HPDE6-E6E7 (cell line): Measurements from ENCODE around the gene APOBEC3B.
"Not testable (repeated sequence)": the region's sequence is repeated elsewhere in the genome, so short reads cannot be mapped to it uniquely, and the experiment has no call there.

Experiments
- DNase-seq: peaks from one replicate; pipeline ENCODE4 v3.0.0; 2011; ENCODE audit warnings: missing footprints; ENCODE audit errors: extremely low spot score

Gene APOBEC3B

GRCh38 chr22:38951734-38952133 lies 30.4 kb upstream of the APOBEC3B start:
- no peak for DNase-seq

GRCh38 chr22:38952281-38952993 lies 29.7 kb upstream of the APOBEC3B start:
- DNase-seq, result no peak

- no peak for DNase-seq
Observed at GRCh38 chr22:38953091-38953490, 29.1 kb upstream of the APOBEC3B start.

DNA sequence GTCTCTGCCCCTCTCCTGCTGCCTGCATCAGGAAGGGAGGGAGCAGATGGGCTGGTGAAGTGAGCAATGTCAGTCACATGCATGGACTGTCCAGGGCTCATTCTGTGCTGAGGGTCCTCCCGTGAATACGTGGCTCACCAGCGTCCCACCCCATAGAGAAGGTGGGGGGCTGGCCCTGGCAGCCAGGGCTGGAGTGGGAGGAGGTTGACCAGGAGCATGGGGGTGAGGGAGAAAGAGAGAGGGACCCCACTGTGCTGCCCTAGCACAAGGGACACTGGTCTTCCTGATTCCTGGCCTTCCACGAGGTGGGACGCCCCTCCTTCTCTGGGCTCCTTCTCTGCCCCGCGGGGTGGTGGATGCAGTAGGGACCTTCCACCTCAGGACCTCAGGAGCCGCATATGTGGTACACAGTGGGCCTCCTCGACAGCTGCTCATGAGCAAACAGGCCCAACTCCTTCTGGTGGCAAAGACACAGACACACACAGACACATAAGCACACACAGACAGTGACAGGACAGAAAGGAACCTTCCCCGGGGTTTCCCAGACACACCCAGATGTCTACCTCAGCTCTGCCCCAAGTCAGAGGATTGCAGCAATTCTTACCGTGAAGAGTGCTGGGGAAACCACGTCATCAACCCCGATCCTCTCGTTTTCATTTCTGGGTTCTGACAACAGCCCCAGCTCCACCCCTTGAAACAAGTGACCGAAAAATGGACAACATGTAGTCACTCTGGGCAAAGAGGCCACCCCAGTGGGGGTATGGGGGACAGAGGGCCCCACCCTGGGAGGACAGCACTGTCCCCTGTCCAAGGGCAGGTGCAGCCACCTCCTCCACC lies 28.4 kb upstream of the APOBEC3B start:
- peak; percentile 68 for DNase-seq

DNA sequence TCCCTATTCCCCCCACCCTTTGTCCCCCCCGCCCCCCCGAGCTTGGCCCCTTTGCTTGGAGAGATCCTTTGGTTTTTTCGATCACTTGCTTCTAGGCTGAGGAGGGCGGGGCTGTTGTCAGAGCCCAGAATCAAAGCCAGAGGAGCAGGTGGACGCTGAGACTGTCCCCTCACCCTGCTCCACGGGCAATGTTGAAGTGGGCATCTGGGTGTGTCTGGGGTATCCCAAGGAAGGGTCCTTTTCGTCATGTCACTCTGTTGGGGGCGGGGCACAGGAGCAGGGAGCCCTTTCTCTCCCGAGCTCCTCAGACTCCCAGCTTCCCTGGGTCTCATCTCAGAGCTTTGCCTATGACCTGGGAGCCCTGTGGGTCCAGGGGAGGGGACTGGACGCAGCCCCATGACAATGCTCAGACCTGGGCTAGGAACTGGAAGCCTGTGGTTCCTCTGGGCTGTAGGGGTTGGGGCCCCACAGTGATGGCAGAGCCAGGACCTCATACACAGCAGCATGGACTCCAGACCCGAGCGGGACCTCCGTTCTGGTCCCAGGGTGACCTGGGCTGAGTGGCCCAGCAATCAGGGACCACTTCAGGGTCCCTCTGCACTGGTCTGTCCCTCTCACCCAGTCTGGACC lies 27.6 kb upstream of the APOBEC3B start:
- DNase-seq, result no peak

GRCh38 chr22:38955250-38955905 lies 26.8 kb upstream of the APOBEC3B start:
- DNase-seq, result no peak

DNA sequence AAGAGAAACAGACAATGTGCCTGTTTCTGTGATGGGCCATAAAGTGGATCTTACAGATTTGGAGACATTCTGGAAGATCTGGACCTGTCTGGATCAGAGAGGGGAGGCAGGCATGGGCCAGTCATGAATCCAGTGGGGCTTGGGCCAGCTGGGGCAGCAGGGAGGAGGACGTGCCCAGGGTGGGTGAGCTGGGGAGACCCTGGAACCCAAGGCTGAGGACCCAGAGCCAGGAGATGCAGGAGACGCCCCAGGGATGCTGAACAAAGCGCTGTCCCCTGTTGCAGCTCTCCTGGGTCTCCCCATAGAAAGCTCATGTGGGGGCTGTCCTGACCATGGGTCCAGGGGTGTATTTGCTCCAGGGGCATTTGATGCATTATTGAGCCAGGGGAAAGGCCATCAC lies 26.2 kb upstream of the APOBEC3B start:
- no peak for DNase-seq

GRCh38 chr22:38956551-38956950 lies 25.6 kb upstream of the APOBEC3B start:
- no peak for DNase-seq

- peak; percentile 49 for DNase-seq
Observed at GRCh38 chr22:38957046-38957770, 24.9 kb upstream of the APOBEC3B start, which contains the start of gene APOBEC3A. APOBEC3A (plus strand) TSS chr22:38957609; CDS start chr22:38957692, 83 bp downstream.

GRCh38 chr22:38957808-38958650 lies 24.1 kb upstream of the APOBEC3B start:
- DNase-seq, result no peak

DNA sequence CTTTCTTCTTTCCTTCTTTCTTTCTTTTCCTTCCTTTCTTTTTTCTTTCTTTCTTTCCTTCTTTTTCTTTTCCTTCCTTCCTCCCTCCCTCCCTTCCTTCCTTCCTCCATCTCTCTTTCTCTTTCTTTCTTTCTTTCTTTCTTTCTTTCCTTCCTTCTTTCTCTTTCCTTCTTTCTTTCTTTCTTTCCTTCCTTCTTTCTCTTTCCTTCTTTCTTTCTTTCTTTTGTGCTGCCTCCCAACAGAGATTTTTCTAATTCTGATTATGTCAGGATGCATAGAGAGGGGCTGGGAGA lies 23.6 kb upstream of the APOBEC3B start:
- not testable (repeated sequence) for DNase-seq

- no peak for DNase-seq
Observed at GRCh38 chr22:38959590-38959989, 22.6 kb upstream of the APOBEC3B start.

GRCh38 chr22:38960673-38961072 lies 21.5 kb upstream of the APOBEC3B start:
- not testable (repeated sequence) for DNase-seq

DNA sequence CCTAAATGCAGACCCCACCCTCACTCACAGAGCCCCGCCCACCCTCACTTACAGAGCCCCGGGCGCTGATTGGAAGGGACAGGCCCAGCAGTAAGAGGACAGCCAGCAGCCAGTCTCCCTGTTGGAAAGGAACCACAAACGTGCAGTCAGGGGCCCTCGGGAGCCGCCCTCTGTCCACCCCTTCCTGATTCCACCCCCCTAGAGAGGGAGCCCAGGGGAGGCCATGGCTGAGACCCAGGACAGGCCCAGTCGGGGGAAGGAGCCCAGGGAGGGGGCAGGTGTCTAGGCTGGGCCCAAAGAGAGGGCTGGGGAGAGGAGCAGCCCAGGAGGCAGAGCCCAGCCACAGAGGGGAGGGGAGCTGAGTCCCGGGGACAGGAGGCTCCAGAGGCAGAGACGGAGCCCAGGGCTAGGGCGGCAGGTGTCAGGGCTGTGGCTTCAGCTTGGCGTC lies 18.8 kb upstream of the APOBEC3B start:
- DNase-seq, result not testable (repeated sequence)

DNA sequence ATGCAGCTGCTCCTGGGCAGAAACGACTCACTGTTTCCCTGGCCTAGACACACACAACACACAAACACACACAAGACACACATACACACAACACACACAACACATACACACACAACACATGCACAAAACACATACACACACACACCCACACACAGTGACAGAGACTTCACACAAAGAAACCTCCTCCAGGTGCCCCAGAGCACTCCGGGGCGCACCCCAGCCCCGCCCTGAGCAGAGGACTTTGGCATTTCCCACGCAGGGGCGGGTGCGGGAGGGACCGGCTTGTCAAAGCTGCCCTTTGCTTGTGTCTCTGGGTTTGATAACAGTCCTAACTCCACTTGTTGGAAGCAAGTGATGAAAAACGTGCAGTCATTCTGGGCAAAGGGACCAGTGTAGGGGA lies 18.3 kb upstream of the APOBEC3B start:
- DNase-seq, result no peak

GRCh38 chr22:38964306-38964705 lies 17.8 kb upstream of the APOBEC3B start:
- no peak for DNase-seq

DNA sequence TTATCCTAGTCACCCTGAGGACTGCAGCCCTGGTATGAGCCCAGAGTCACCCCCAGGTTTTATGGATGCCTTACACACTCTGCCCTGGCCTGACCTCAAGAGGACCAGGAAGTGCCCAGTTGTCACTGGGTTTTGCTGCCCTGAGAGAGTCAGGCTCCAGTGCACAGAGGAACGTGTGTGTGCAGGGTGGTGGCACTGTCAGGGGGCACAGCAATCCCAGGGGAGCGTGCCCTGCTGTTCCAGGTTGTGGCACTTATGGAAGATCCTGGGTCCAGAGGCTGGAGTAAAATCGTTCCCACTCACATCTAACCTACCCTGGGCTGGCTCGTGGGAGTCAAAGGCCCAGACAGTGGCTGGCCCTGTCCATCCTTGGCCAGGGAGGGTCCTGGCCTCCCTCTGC lies 17.2 kb upstream of the APOBEC3B start:
- no peak for DNase-seq

- no peak for DNase-seq
Observed at GRCh38 chr22:38965614-38966379, 16.4 kb upstream of the APOBEC3B start.

DNA sequence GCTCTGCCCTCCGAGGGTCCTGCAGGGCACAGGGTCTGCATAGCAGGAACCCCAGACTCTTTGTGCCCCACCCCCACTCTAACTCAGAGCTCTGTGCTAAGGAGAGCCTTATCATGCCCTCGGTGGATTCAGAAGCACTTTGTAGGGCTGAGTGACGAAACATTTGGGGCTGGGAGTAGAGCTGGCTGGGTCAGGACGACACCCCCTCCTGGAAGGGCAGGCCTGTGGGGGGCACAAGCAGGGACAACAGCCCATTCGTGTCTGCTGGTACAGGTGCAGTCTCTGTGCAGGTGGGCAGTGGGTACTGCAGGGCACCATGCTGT lies 15.8 kb upstream of the APOBEC3B start:
- DNase-seq, result no peak

DNA sequence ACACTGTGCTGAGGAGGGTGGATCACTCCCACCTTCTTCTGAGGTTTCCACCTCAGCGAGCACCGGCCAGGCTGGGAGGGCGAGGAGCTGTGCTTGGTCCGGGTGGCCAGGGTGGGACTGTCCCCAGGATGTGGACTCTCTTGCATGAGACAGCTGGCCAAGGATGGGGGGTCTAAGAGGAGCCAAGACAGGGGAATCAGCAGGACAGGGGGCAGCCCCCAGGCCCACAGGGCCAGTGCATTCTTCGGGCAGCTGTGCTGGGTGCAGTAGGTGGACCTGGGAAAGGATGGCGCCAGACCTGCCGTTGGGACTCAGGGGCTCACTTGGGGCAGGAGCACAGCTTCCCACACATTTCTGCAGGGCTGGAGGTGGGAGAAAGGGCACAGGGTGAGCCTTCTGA lies 15.2 kb upstream of the APOBEC3B start:
- DNase-seq, result no peak
